DOHH2 (cell line): ENCODE measurements around the gene PARVB.

ENCODE experiments used
- H3F3A ChIP-seq: fragments of 200-600 bp; sonication (generic), shearing (Covaris generic); 2 replicates; pipeline ENCODE4 v1.6.0; 2016; ENCODE audit warnings: antibody characterized with exemption, mild to moderate bottlenecking; ENCODE audit not compliant: control insufficient read depth, insufficient read depth
- H3K27ac ChIP-seq: fragments of 200-600 bp; sonication (generic); 2 replicates; pipeline ENCODE4 v1.5.1; 2014; ENCODE audit warnings: low read depth, mild to moderate bottlenecking, low read length, moderate library complexity
- H3K27me3 ChIP-seq: fragments of 200-600 bp; sonication (generic); 2 replicates; pipeline ENCODE4 v1.6.1; 2014; ENCODE audit warnings: mild to moderate bottlenecking, low read length, mixed read lengths; ENCODE audit not compliant: control insufficient read depth
- H3K36me3 ChIP-seq: fragments of 200-600 bp; sonication (generic); 2 replicates; pipeline ENCODE4 v1.6.1; 2014; ENCODE audit warnings: mild to moderate bottlenecking, low read length, moderate library complexity, mixed read lengths; ENCODE audit not compliant: control insufficient read depth
- H3K4me1 ChIP-seq: fragments of 200-600 bp; sonication (generic); 2 replicates; pipeline ENCODE4 v1.6.1; 2014; ENCODE audit warnings: mild to moderate bottlenecking, low read length, mixed read lengths; ENCODE audit not compliant: control insufficient read depth
- H3K4me2 ChIP-seq: fragments of 200-600 bp; sonication (generic); 2 replicates; pipeline ENCODE4 v1.6.0; 2014; ENCODE audit warnings: mild to moderate bottlenecking, low read length, moderate library complexity
- H3K4me3 ChIP-seq: fragments of 200-600 bp; sonication (generic); 2 replicates; pipeline ENCODE4 v1.5.1; 2014; ENCODE audit warnings: mild to moderate bottlenecking, low read length, mixed read lengths
- H3K79me2 ChIP-seq: fragments of 200-600 bp; sonication (generic); 2 replicates; pipeline ENCODE4 v1.6.1; 2014; ENCODE audit warnings: mild to moderate bottlenecking, low read length, mixed read lengths; ENCODE audit not compliant: control insufficient read depth
- H3K9me2 ChIP-seq: fragments of 200-600 bp; sonication (generic); replicated peaks from 2 replicates; pipeline ENCODE4 v1.6.1; 2014; ENCODE audit warnings: mild to moderate bottlenecking, low read length, mixed read lengths; ENCODE audit not compliant: control insufficient read depth
- H3K9me3 ChIP-seq: fragments of 200-600 bp; sonication (generic); 2 replicates; pipeline ENCODE4 v1.6.1; 2014; ENCODE audit warnings: antibody characterized with exemption, low read length, mixed read lengths; ENCODE audit not compliant: control insufficient read depth, insufficient read depth
- H4K20me1 ChIP-seq: fragments of 200-600 bp; sonication (generic); 2 replicates; pipeline ENCODE4 v1.6.0; 2014; ENCODE audit warnings: low read depth, mild to moderate bottlenecking, antibody characterized with exemption, low read length, moderate library complexity; ENCODE audit not compliant: control insufficient read depth, insufficient read depth
- EZH2phosphoT487 ChIP-seq: fragments of 200-600 bp; sonication (generic); IDR thresholded peaks from 2 replicates; pipeline ENCODE4 v1.6.1; 2017; ENCODE audit warnings: borderline replicate concordance, mild to moderate bottlenecking, antibody characterized with exemption, low read length, moderate library complexity, mixed read lengths
- TF ChIP-seq, protein P1 (sequence below): fragments of 200-600 bp; sonication (generic); IDR thresholded peaks from one replicate; pipeline ENCODE4 v1.5.1; 2014; ENCODE audit warnings: antibody characterized with exemption, mild to moderate bottlenecking, low read depth, low read length; ENCODE audit not compliant: poor library complexity, severe bottlenecking

Gene PARVB

DNA sequence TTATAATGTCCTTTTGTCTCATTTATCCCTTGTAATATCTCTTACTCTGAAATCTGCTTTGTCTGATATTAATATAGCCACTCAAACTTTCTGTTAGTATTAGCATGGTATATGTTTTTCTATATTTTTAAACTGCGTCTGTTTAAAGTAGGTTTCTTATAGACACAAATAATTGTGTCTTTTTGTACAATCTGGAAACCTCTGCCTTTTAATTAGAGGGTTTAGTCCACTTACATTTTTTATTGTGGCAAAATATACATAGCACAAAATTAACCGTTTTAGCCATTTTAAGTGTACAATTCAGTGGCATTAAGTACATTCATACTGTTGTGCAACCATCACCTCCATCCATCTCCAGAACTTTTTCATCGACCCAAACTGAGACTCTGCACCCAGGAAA, 185.2 kb downstream of the PARVB start:
- TF ChIP-seq EZH2phosphoT487: no peak
- TF ChIP-seq, protein P1, sequence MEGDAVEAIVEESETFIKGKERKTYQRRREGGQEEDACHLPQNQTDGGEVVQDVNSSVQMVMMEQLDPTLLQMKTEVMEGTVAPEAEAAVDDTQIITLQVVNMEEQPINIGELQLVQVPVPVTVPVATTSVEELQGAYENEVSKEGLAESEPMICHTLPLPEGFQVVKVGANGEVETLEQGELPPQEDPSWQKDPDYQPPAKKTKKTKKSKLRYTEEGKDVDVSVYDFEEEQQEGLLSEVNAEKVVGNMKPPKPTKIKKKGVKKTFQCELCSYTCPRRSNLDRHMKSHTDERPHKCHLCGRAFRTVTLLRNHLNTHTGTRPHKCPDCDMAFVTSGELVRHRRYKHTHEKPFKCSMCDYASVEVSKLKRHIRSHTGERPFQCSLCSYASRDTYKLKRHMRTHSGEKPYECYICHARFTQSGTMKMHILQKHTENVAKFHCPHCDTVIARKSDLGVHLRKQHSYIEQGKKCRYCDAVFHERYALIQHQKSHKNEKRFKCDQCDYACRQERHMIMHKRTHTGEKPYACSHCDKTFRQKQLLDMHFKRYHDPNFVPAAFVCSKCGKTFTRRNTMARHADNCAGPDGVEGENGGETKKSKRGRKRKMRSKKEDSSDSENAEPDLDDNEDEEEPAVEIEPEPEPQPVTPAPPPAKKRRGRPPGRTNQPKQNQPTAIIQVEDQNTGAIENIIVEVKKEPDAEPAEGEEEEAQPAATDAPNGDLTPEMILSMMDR: no peak
- H3K36me3 ChIP-seq: no peaks in the 10 kb centered on the region

DNA sequence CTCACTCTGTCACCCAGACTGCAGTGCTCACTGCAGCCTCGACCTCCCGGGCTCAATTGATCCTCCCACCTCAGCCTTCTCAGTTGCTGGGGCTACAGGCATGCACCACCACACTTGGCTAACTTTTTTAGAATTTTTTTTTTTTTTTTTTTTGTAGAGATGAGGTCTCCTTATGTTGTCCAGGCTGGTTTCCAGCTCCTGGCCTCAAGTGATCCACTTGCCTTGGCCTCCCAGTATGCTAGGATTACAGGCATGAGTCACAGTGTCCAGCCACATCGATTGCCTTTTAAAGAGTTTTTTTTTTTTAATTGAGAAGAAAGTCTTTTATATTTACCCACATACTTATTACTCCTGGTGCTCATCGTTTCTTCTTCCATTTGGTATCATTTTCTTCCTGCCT, 186.6 kb downstream of the PARVB start:
- Histone ChIP-seq H3K4me3 (no peak overlapping the region), H4K20me1 (no peaks in the 10 kb centered on the region), H3K4me2 (no peak overlapping the region), H3K79me2 (no peaks in the 10 kb centered on the region), H3K9me2 (no peaks in the 10 kb centered on the region), H3K27me3 (no peaks in the 10 kb centered on the region), H3K9me3 (peaks cover 4% of the 10 kb centered on the region; the same call in 1 of the 2 replicates), H3K4me1 (peaks cover 30% of the 10 kb centered on the region), H3K36me3 (no peaks in the 10 kb centered on the region), H3F3A (no peaks in the 10 kb centered on the region), H3K27ac (no peak overlapping the region)
- TF ChIP-seq, protein P1: no peak
- TF ChIP-seq EZH2phosphoT487: no peak

More for the DNA sequence above, 185.2 kb downstream of the PARVB start:
- no peak overlapping the region for H3K4me2 ChIP-seq
- no peaks in the 10 kb centered on the region for H3K27me3 ChIP-seq
- no peak overlapping the region for H3K27ac ChIP-seq
- no peaks in the 10 kb centered on the region for H3K79me2 ChIP-seq
- H3K9me2 ChIP-seq: no peaks in the 10 kb centered on the region
- no peak overlapping the region for H3K4me3 ChIP-seq
- peaks cover 44% of the 10 kb centered on the region for H3K4me1 ChIP-seq
- no peaks in the 10 kb centered on the region for H4K20me1 ChIP-seq
- H3K9me3 ChIP-seq: peaks cover 4% of the 10 kb centered on the region; the same call in 1 of the 2 replicates
- H3F3A ChIP-seq: no peaks in the 10 kb centered on the region

DNA sequence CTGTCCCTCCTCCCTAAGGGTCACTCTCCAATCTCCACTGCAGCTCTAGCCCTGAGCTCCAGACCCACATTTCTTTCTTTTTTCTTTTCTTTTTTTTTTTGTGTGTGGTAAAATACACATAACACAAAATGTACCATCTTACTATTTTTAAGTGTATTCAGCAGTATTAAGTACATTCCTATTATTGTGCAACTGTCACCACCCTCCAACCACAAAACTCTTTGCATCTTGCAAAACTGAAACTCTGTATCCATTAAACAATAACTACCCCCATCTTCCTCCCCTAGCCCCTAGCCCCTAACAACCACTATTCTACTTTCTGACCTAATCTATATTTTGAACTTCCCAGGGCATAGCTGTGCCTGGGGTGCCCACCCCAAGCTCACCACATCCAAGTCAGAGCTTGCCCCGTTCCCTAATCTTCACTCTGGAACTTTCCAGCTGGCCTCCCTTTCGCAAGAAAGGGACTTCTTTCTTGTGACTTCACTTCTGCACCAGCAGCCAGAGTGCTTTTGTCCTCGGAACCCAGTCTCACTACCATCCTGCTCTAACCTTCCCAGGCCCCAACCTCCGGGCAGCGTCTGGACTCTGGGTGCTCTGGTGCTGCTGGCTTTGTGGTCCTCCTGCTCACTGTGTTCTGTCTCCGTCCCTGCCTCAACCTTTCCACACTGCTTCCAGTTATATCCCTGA, 187.3 kb downstream of the PARVB start:
- Histone ChIP-seq H3K4me3 (no peak overlapping the region), H3K9me2 (no peaks in the 10 kb centered on the region), H3K27me3 (no peaks in the 10 kb centered on the region), H3K4me1 (peaks cover 24% of the 10 kb centered on the region), H3K4me2 (no peak overlapping the region), H4K20me1 (no peaks in the 10 kb centered on the region), H3K36me3 (no peaks in the 10 kb centered on the region), H3K79me2 (no peaks in the 10 kb centered on the region), H3F3A (no peaks in the 10 kb centered on the region), H3K27ac (no peak overlapping the region), H3K9me3 (peaks cover 4% of the 10 kb centered on the region; the same call in 1 of the 2 replicates)
- TF ChIP-seq, protein P1: no peak
- TF ChIP-seq EZH2phosphoT487: no peak
